Smooth muscle cell (in vitro differentiated cells): ENCODE measurements around the gene ATG3. TPM values are rescaled to one million over a fixed set of nuclear protein-coding genes. Genes with fewer than 3 reads are reported as not detected.

ENCODE experiments used
- DNase-seq: peaks from one replicate; lab custom pipeline; 2025; ENCODE audit not compliant: unreplicated experiment; lab: John Stamatoyannopoulos, UW
- H2AFZ ChIP-seq: fragments of 200-600 bp; sonication (generic); 2 replicates; pipeline ENCODE4 v1.6.0; 2016; ENCODE audit warnings: antibody characterized with exemption, low read depth, mild to moderate bottlenecking
- H3F3A ChIP-seq: fragments of 200-600 bp; sonication (generic); 2 replicates; pipeline ENCODE4 v1.6.0; 2017; ENCODE audit warnings: antibody characterized with exemption, low read depth
- H3K27ac ChIP-seq: fragments of 200-600 bp; sonication (generic); 2 replicates; pipeline ENCODE4 v1.5.1; 2016; ENCODE audit warnings: low read depth, mild to moderate bottlenecking
- H3K27me3 ChIP-seq: fragments of 200-600 bp; sonication (generic); 2 replicates; pipeline ENCODE4 v1.6.1; 2016; ENCODE audit warnings: low read depth, mild to moderate bottlenecking
- H3K36me3 ChIP-seq: fragments of 200-600 bp; sonication (generic); 2 replicates; pipeline ENCODE4 v1.5.1; 2016; ENCODE audit warnings: low read depth
- H3K4me1 ChIP-seq: fragments of 200-600 bp; sonication (generic); 2 replicates; pipeline ENCODE4 v1.5.1; 2016; ENCODE audit warnings: low read depth
- H3K4me2 ChIP-seq: fragments of 200-600 bp; sonication (generic); 2 replicates; pipeline ENCODE4 v1.6.0; 2016; ENCODE audit warnings: mild to moderate bottlenecking
- H3K4me3 ChIP-seq: fragments of 200-600 bp; sonication (generic); 2 replicates; pipeline ENCODE4 v1.5.1; 2016; ENCODE audit warnings: mild to moderate bottlenecking
- H3K79me2 ChIP-seq: fragments of 200-600 bp; sonication (generic); 2 replicates; pipeline ENCODE4 v1.6.0; 2016; ENCODE audit warnings: low read depth, mild to moderate bottlenecking
- H3K9ac ChIP-seq: fragments of 200-600 bp; sonication (generic); 2 replicates; pipeline ENCODE4 v1.6.0; 2016; ENCODE audit warnings: low read depth
- H3K9me3 ChIP-seq: fragments of 200-600 bp; sonication (generic); replicated peaks from 2 replicates; pipeline ENCODE4 v1.5.1; 2016; ENCODE audit warnings: low read depth
- H4K20me1 ChIP-seq: fragments of 200-600 bp; sonication (generic); 2 replicates; pipeline ENCODE4 v1.6.0; 2016; ENCODE audit warnings: low read depth
- CTCF ChIP-seq: fragments of 200-600 bp; sonication (generic); IDR thresholded peaks from 2 replicates; pipeline ENCODE4 v1.5.1; 2017; ENCODE audit warnings: borderline replicate concordance, mild to moderate bottlenecking, antibody characterized with exemption; ENCODE audit not compliant: insufficient read depth, poor library complexity, severe bottlenecking
- whole genome bisulfite sequencing: methylation state at CpG from one replicate; pipeline ENCODE4 v1.1.7; 2016; ENCODE audit warnings: low lambda C conversion rate; 5-methylcytosine and 5-hydroxymethylcytosine counted together
- polyA plus RNA-seq: library from polyadenylated mRNA; unstranded; fragments of >200 nt; fragmentation: Nextera tagmentation; extraction: Ambion mirVana; gene quantifications from 2 replicates; pipeline ENCODE4 v1.2.1, GENCODE V29; 2016
- total RNA-seq: library from RNA; depleted of rRNA; stranded (reverse); fragments of >200 nt; gene quantifications from 2 replicates; pipeline ENCODE4 v1.2.3, GENCODE V29; 2014

ATG3 gene
- total and polyA plus RNA-seq, 2 experiments from 2014 or later = 35.7 to 57.8 TPM

GRCh38 chr3:112597945-112598344 is 36.2 kb upstream of the ATG3 start:
- Histone ChIP-seq H3K27ac (no peak overlapping the region), H2AFZ (no peak overlapping the region), H3K9ac (no peak overlapping the region), H3K79me2 (no peaks in the 10 kb centered on the region), H3K4me2 (no peak overlapping the region), H3K4me3 (no peak overlapping the region), H3K27me3 (no peaks in the 10 kb centered on the region), H3K9me3 (no peaks in the 10 kb centered on the region), H3K4me1 (no peaks in the 10 kb centered on the region), H3F3A (no peaks in the 10 kb centered on the region), H3K36me3 (peaks cover 4% of the 10 kb centered on the region), H4K20me1 (no peaks in the 10 kb centered on the region)
- WGBS = 96% methylated on average over 2 of the region's 2 CpGs
- DNase-seq = no peak
- no peak for TF ChIP-seq CTCF

- no peak overlapping the region for H3K4me2 ChIP-seq
- no peaks in the 10 kb centered on the region for H3K9me3 ChIP-seq
- WGBS = 85% methylated on average over 2 of the region's 2 CpGs
These were observed 33.1 kb upstream of the ATG3 start for GRCh38 chr3:112594856-112595255.

GRCh38 chr3:112593258-112593657 is 31.5 kb upstream of the ATG3 start:
- no peaks in the 10 kb centered on the region for H3K27me3 ChIP-seq
- H3K9me3 ChIP-seq = no peaks in the 10 kb centered on the region
- H3K9ac ChIP-seq = no peak overlapping the region
- H3K36me3 ChIP-seq = peaks cover 7% of the 10 kb centered on the region
- H3K4me2 ChIP-seq = no peak overlapping the region
- H3F3A ChIP-seq = no peaks in the 10 kb centered on the region
- H3K4me1 ChIP-seq = no peaks in the 10 kb centered on the region
- no peak overlapping the region for H3K4me3 ChIP-seq
- H3K27ac ChIP-seq = no peak overlapping the region
- no peaks in the 10 kb centered on the region for H4K20me1 ChIP-seq
- H2AFZ ChIP-seq = no peak overlapping the region
- H3K79me2 ChIP-seq = no peaks in the 10 kb centered on the region
- no peak for DNase-seq
- no peak for TF ChIP-seq CTCF

More at GRCh38 chr3:112594856-112595255, 33.1 kb upstream of the ATG3 start:
- H3K36me3 ChIP-seq = peaks cover 5% of the 10 kb centered on the region
- H3K27me3 ChIP-seq = no peaks in the 10 kb centered on the region
- TF ChIP-seq CTCF = no peak
- no peaks in the 10 kb centered on the region for H4K20me1 ChIP-seq
- H3K4me1 ChIP-seq = no peaks in the 10 kb centered on the region
- no peak for DNase-seq
- no peak overlapping the region for H3K9ac ChIP-seq
- H2AFZ ChIP-seq = no peak overlapping the region
- no peak overlapping the region for H3K27ac ChIP-seq
- H3F3A ChIP-seq = no peaks in the 10 kb centered on the region
- no peak overlapping the region for H3K4me3 ChIP-seq
- no peaks in the 10 kb centered on the region for H3K79me2 ChIP-seq

DNA sequence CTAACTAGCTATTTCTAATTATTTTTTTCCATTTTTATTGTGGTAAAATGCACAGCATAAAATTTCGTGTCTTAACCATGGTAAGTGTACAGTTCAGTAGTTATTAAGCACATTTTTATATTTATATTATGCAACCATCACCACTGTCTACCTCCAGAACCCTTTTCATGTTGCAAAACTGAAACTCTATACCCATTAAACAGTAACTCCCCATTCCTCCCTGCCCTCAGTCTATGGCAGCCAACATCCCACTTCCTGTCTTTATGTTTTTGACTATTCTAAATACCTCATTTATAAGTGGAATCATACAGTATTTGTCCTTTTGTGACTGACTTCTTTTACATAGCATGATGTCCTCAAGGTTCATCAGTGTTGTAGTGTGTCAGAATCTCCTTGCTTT is 25.6 kb upstream of the ATG3 start:
- WGBS = 100% methylated on average over 1 of the region's 1 CpG
- no peaks in the 10 kb centered on the region for H4K20me1 ChIP-seq
- no peak overlapping the region for H3K27ac ChIP-seq
- H2AFZ ChIP-seq = no peak overlapping the region
- peaks cover 3% of the 10 kb centered on the region for H3K36me3 ChIP-seq
- H3K9me3 ChIP-seq = no peaks in the 10 kb centered on the region
- no peaks in the 10 kb centered on the region for H3K79me2 ChIP-seq
- no peaks in the 10 kb centered on the region for H3K27me3 ChIP-seq
- no peak overlapping the region for H3K9ac ChIP-seq
- H3K4me3 ChIP-seq = no peak overlapping the region
- DNase-seq = no peak
- no peaks in the 10 kb centered on the region for H3F3A ChIP-seq
- no peak overlapping the region for H3K4me2 ChIP-seq
- H3K4me1 ChIP-seq = no peaks in the 10 kb centered on the region
- no peak for TF ChIP-seq CTCF
